Measurements from ENCODE around the gene IGF2BP2.

IGF2BP2 gene

DNA sequence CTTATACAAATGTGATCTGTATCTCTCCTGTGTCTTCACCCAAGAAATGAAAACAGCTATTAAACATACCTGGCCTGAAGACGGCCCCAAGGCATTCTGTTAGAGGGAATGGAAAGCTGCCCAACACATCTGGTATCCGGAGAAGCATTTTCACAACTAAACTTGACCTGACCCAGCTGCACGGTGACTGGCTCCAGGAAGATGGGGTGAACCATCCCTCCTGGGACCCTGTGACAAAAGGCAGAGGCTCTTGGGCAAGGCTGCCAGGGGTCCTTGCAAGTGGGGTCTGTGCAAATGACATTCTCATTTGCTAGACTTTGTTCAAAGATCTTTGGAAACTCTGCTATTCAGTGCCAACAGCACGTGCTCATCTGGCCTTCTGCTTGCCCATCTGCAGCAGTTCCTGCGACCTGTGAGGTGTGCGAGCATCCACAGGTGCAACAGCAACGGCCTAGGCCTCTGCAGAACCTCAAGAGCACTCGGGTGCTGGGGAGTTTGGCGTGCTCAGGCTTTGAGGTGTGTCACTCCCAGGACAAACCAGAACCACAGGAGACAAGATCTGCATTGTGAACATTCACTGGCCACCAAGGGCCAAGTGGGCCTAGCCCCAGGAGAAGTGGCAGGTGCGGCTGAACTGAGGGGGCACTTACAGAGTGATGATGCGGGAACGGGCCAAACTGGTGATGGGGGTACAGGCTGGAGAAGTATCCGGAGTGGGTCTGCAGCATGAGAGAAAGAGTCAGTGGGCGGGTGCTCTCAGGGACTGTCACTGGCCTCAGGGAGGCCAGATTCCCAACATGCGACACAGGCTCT lies 166.9 kb downstream of the IGF2BP2 start:
- Histone ChIP-seq H3K27ac (peak overlapping the region; percentile 89), H3K4me3 (ENCODE audit: low read depth, low read length) (no peak overlapping the region), H3K27me3 (replicated peaks) (no peaks in the 10 kb centered on the region), H3K36me3 (replicated peaks) (peaks cover 39% of the 10 kb centered on the region)
- in situ Hi-C loops (cut with HindIII; ENCODE audit: low pct_ligation_motif_present, low sequenced_read_pairs): no loop called here
- TF ChIP-seq, protein P1, sequence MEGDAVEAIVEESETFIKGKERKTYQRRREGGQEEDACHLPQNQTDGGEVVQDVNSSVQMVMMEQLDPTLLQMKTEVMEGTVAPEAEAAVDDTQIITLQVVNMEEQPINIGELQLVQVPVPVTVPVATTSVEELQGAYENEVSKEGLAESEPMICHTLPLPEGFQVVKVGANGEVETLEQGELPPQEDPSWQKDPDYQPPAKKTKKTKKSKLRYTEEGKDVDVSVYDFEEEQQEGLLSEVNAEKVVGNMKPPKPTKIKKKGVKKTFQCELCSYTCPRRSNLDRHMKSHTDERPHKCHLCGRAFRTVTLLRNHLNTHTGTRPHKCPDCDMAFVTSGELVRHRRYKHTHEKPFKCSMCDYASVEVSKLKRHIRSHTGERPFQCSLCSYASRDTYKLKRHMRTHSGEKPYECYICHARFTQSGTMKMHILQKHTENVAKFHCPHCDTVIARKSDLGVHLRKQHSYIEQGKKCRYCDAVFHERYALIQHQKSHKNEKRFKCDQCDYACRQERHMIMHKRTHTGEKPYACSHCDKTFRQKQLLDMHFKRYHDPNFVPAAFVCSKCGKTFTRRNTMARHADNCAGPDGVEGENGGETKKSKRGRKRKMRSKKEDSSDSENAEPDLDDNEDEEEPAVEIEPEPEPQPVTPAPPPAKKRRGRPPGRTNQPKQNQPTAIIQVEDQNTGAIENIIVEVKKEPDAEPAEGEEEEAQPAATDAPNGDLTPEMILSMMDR (IDR thresholded peaks at IDR 0.05; ENCODE audit: low read depth, low read length, missing control alignments): no peak
- no peak for DNase-seq

DNA sequence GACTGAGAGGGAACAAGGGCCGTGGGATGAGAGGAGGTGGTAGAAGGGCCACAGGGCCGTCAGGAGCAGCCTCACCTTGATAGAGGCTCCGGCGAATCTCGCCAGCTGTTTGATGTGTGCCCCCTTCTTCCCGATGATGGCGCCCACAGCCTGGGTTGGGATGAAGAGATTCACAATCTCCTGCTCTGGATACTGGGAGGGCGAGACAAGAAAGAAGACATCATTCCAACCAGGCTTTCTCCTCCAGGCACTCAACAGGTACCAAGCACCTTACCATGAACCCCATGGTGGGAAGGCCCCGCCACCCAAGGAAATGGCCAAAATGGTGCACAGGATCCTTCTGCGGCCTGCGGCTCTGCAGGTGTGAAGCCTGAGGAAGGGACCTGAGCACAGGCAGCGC lies 167.6 kb downstream of the IGF2BP2 start:
- TF ChIP-seq, protein P1 (IDR thresholded peaks at IDR 0.05; ENCODE audit: low read depth, low read length, missing control alignments): no peak
- no peaks in the 10 kb centered on the region for H3K27me3 ChIP-seq (replicated peaks)
- in situ Hi-C loops (cut with HindIII; ENCODE audit: low pct_ligation_motif_present, low sequenced_read_pairs): no loop called here
- H3K27ac ChIP-seq: peak overlapping the region; percentile 89
- no peak overlapping the region for H3K4me3 ChIP-seq (ENCODE audit: low read depth, low read length)
- no peak for DNase-seq
- peaks cover 45% of the 10 kb centered on the region for H3K36me3 ChIP-seq (replicated peaks)

DNA sequence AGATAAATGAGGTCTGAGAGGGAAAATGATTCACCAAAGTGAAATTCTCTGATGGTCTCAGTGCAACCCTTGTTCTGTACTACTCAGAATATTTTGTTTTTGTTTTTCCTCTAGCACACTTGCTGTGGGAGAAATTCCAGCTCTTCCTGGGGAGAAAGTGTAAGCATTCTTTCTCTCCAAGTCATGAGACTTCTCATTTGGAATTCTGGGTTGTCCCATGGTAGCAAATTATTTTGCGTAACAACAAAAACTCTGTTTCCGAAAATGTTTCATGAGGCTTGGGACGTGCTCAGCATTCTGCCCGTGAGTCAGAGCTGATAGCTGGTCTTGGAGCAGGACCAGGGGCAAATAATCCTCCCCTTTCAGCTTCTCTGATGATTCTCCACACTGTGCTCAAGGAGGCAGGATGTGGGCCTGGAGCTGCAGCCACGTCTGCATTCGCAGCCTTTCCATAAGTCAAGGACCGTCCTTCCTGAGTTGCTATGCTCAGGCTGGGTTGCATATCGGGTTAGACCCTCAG lies 168.5 kb downstream of the IGF2BP2 start:
- TF ChIP-seq, protein P1 (IDR thresholded peaks at IDR 0.05; ENCODE audit: low read depth, low read length, missing control alignments): no peak
- Histone ChIP-seq H3K27me3 (replicated peaks) (no peaks in the 10 kb centered on the region), H3K4me3 (ENCODE audit: low read depth, low read length) (no peak overlapping the region), H3K36me3 (replicated peaks) (peaks cover 51% of the 10 kb centered on the region), H3K27ac (peak overlapping the region; percentile 92)
- peak; percentile 98 for DNase-seq
- in situ Hi-C loops (cut with HindIII; ENCODE audit: low pct_ligation_motif_present, low sequenced_read_pairs): no loop called here

DNA sequence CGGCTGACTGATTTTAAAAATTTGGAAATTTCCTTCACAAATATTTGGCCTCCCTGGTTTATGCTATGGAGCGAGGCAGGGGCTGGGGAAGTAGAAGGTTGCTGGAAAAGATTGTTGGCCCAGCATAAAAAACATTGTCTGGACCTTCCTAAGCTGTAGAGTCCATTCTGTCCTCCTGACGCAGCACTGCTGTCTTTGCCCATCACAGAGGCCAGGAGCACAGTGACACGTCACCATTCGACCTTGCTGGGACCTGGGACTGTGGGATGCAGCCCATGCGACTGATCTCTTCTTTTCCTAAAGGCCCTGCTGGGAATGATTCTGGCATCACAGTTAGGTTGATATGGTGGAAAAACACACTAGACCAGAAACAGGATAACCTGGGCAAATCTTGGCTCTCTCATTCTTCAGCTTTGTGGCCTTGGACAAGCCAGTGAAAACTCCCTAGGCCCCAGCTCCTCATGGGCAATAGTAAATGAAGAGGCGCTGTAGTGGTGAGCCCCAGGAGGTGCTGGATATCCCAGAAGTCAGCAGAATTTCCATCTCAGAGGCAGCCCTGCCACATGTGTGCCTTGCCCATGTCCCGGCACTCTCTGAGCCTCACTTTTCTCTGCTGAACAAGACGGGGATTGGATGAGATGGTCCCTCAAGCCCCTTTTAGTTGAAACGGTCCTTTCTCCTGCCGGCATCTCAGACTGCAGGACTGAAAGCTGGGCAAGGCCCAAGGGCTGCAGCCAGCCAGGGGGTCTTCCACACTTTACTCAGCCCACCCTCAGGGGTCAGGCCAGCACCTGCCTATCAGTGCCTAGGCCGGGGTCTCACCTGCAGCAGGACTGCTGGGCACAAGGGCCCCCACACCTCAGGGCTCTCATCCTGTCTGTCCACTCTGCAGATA lies 169.2 kb downstream of the IGF2BP2 start:
- no peak for DNase-seq
- Histone ChIP-seq H3K36me3 (replicated peaks) (peaks cover 56% of the 10 kb centered on the region), H3K27ac (peak overlapping the region; percentile 92), H3K27me3 (replicated peaks) (no peaks in the 10 kb centered on the region), H3K4me3 (ENCODE audit: low read depth, low read length) (no peak overlapping the region)
- in situ Hi-C loops (cut with HindIII; ENCODE audit: low pct_ligation_motif_present, low sequenced_read_pairs): no loop called here
- TF ChIP-seq, protein P1 (IDR thresholded peaks at IDR 0.05; ENCODE audit: low read depth, low read length, missing control alignments): no peak

DNA sequence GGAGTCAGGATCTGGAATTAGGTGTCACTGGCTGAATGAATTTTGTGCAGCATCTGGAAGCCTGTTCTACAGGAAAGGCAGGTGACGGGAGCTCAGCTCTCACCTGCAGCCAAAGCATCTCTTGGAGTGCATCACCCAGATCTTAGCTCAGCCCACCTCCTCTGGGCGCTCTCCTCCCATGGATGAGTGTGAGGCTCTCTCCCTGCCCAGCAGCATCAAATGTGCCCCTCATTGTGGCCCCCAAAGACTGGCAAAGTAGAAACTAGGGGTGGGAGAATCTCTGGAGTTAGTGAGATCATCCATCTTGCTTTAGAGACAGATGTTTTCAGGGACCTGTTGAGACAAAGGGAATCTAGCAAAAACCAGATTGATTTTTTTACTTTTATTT lies 170.1 kb downstream of the IGF2BP2 start:
- TF ChIP-seq, protein P1 (IDR thresholded peaks at IDR 0.05; ENCODE audit: low read depth, low read length, missing control alignments): no peak
- H3K27me3 ChIP-seq (replicated peaks): no peaks in the 10 kb centered on the region
- no peak overlapping the region for H3K27ac ChIP-seq
- peaks cover 56% of the 10 kb centered on the region for H3K36me3 ChIP-seq (replicated peaks)
- in situ Hi-C loops (cut with HindIII; ENCODE audit: low pct_ligation_motif_present, low sequenced_read_pairs): no loop called here
- no peak for DNase-seq
- no peak overlapping the region for H3K4me3 ChIP-seq (ENCODE audit: low read depth, low read length)

All from brain microvascular endothelial cell (primary cell).